HuH-7.5 (cell line): ENCODE results near the gene SUSD1.

ENCODE experiments used
- DNase-seq: peaks from one replicate; pipeline ENCODE4 v3.0.0; 2011; ENCODE audit warnings: low spot score

Gene SUSD1

DNA sequence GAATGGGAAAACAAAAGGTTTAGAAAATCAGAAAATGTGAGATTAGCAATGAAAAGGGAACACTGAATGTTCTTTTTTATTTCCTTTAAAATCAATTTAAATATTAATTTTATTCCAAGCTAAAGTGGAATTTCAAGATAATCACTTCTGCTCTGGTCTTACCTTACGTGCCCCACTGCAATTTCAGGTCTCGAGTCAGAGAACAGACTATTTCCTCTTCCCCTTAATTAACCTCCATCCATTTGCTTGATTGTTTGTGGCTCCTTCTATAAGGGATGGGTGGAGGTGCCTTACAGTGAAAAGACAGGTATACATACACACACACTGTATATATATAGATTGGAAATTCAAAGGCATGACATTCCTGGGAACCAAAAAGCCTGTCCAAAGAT lies 137.1 kb downstream of the SUSD1 start:
- no peak for DNase-seq

DNA sequence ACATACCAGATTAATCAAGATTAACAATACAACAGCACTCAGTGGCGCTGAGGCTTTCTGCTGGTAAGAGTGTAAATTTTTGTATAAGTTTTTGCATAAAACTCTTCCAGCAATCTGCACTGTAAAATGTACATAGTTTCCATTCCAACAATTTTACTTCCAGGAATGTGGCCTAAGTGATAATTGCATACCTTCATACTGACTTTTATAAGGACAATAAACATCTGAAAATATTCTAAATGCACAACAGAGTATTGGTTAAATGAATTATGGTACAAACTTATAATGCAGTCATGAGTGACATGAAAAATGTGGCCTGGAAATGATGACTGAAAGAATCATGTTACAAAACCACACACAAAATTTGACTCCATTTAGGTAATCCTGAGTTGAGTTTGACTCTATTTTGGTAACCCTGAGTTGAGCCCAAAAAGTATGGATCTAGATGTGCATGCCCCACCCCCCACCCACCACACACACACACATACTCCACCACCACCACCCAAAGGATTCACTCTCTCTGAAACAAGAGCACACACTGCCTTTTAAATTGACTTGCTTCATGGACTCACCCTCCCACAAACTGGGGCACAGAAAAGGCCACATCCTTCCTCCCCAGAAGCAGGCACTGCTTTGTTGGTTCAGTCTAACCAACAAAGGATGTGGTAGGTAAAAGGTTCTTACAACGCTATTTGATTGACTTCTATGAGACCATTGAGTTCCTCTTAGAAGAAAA lies 137.6 kb downstream of the SUSD1 start:
- DNase-seq, result no peak

DNA sequence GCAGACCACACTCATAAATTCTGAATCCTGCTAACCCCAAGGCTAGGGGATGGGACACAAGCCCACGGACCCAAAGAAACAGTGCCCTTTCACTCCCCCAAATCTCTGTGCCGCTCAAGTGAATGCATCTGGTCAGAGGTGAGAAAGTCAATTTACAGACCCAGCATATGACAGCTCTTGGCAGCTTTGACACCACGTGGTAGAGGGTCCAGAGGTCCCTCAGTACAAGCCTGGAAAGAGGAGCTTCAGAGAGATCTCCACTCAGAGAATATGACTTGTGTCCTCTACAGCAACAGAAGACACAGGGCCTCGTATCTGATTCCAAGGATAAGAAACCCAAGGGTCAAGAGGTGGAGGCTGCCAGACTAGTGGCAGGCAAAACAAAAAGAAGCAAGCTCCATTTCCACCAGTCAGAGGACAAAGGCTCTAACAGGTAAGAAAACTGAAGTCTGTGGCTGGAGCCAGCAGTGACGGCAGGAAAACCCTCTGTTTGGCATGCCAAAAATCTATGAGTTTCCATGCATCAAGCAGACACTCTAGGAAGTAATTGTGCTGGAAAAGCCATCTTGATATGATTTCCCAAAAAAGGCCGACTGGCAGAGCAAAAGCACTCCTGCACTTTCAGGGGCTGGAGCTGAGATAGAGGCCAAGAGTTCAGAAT lies 139.8 kb downstream of the SUSD1 start:
- DNase-seq, result no peak

DNA sequence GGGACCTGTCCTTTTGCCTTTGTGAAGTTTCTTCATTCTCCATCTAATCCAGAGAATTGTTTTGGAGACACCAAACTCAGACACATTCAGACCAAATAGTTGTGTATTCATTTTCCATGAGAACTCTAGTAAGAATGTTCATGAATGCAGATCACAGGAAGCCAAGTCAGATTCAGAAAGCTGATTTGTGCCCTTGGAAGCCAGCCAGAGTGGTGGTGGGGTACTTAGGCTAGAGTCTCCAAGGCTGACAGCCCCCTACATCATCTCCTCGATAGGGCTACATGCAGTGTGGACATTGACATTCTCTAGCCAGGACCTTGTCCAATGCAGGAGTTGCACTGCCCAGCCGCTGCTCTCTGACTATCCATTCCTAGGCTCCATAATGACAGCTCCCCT lies 140.9 kb downstream of the SUSD1 start:
- no peak for DNase-seq

DNA sequence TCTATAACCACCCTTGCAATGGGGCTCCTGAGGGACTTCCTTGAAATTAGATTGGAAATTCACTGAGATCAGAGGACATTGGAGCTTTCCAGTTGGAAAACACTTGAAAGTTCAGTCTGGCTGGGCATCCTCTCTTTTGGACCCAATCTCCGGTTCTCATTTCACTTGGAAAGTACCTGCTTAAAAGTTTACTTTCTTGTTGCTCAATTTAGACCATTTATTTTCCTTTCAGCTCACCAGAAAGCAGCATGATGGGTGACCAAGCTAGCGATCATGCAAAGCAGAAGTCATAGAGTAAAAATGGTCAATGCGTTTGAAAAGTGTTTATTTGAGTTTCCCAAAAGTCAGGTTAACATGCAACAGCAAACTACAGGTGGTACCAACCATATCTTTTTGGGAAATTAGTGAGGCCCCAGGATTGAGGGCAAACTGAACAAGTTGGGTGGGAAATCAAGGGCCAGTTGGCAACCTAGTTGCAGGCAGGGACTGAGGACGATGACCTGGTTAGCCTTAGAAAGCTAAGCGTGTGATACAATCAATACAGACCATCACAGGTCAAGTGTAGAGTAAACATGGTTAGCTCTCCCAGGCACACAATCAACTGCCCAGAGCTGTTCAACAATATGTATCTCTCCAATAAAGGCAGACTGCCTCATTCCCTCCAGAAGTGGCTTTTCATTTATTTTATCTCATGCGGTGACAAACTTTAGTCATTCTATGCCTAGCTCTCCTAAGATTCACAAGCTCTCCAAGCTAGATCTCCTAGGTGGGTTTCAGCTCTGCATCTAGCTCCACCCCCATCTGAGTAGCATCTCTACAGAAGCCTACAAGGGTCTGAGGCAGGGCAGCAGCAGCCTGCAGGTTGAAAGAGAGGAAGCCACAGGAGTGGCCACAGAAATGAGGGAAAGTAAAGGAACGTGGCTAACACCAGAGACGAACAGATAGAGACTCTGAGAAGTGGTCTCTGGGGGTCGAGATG lies 141.6 kb downstream of the SUSD1 start:
- DNase-seq, result peak; percentile 49

DNA sequence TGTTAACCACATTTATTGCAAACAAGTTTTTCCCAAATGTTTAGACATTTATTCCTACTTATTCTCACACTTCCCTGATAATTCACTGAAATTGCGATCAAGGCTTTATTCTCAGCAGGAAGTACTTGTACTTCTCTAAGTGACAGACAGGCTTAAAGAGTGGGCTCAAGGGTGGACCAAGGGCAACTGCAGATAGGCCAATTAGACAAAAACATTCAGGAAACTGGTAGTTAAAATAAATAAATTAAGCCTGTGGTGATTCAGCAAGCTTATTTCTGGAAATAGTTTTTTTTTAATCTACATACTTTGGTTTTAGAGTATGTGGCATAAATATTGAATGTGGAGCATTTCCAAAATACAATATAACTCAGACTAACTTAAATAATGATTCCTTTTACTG lies 142.4 kb downstream of the SUSD1 start:
- DNase-seq, result no peak

DNA sequence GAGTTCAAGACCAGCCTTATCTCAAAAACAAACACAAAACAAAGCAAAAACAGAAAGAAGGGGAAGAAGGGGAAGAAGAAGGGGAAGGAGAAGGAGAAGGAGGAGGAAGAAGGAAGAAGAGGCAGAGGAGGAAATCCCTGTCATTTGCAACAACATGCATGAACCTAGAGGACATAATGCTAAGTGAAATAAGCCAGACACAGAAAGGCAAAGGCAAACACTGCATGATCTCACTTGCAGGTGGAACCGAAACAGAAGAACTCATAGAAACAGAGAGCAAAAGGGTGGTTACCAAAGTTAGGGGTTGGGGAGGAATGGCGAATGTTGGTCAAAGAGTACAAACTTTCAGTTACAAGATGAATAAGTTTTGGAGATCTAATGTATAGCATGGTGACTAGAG lies 143.1 kb downstream of the SUSD1 start:
- no peak for DNase-seq

DNA sequence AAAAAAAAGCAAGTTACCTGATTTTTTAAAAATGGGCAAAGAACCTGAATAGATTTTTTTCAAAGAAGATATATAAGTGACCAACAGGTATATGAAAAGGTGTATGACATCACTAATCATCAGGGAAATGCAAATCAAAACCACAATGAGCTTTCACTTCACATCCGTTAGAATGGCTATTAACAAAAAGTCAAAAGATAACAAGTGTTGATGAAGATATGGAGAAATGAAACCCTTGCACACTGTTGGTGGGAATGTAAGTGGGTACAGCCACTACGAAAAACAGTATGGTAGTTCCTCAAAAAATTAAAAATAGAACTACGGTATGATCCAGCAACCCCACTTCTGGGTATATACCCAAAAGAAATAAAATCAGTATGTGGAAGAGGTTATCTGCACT lies 143.7 kb downstream of the SUSD1 start:
- DNase-seq, result no peak

DNA sequence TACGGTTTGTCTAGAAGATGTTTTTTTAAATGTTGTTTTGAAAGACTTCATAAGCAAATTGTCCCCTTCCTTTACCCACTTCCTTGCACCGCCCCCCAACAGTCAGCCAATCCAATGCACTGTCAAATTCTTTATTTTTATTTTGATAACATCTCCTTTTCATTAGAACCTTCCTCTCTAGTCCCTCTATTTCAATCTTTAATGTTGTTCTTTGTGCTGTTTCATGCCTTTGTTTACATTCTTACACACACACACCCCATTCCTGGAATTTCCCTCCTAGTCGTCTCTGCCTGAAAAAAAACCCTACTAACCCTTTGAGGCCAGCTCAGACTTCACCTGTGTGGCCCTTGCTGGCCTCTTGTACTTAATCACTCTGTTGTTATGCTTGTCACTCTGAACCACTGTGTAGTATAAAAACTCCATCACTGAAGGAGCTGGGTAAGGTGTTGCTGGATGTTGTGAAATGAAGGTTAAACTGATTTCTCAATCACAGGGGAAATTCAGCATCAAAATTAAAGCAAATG lies 145.1 kb downstream of the SUSD1 start:
- no peak for DNase-seq

DNA sequence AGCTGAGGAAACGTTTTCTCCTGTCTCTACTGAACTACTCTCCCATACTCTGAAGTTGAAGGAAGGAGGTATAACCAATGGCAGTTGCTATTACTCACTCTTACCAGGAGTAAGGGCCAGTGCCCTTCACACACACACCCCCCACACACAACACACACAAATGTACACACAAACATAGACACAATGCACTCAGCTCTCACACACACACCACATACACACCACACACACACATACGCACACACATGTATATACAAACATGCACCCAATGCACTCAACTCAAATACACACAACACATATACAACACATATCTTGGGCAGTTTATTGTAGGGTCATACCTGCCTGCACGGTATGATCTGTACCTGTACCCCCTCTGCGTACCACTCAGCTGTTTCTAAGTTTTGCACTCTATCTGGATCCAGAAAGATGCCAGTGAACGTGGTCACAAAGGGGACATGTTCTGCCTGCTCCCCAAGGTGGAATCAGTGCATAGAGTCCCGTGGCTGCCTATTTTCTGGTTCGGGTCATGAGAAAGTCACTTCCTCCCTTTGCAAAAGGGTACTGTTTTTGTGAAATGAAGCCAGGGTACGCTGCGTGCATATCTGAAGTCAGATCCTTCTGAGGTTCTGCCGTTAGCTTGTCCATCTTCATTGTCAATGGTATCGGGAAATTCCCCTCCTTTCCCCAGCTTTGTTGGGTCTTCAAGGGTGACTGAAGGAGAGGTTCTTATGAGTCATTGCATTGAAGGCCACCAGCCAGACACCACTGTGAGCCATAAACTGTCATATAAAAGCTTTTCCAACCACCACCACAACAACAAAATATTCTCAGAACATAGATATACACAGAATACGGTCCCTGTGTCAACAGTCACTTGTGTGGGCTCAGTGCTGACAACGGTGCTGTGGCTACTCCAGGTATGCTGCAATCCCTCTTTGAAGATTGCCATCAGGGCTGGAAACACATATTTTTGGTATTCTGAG lies 146.6 kb downstream of the SUSD1 start:
- no peak for DNase-seq

DNA sequence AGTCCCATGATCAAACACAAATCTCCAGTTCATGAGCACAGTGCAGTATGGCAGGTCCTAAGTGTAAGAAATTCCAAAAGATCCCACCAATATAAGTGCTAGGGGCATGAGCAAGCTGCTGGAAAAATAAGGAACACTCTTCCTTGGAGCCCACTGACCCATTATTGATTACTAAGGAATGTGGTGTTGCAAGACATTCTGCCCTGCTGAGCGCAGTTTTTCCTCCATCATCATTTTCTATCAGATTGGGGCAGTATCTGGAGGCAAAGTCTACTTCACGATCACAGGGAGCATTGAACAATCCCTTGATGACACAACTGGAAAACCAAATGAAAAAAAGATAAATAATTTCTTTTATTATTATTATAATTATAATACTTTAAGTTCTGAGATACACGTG lies 149.2 kb downstream of the SUSD1 start:
- DNase-seq, result no peak

DNA sequence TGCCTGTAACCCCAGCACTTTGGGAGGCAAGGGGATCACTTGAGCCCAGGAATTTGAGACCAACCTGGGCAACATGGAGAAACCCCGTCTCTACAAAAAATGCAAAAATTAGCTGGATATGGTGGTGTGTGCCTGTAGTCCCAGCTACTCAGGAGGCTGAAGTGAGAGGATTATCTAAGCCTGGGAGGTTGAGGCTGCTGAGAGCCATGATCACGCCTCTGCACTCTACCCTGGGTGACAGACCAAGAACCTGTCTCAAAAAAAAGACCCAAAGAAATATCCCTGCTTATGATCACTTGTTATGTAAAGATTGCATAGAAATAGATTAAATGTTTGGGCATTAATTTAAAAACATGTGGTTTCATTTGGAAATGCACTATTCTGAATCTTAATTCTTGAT lies 153.4 kb downstream of the SUSD1 start:
- DNase-seq, result no peak

DNA sequence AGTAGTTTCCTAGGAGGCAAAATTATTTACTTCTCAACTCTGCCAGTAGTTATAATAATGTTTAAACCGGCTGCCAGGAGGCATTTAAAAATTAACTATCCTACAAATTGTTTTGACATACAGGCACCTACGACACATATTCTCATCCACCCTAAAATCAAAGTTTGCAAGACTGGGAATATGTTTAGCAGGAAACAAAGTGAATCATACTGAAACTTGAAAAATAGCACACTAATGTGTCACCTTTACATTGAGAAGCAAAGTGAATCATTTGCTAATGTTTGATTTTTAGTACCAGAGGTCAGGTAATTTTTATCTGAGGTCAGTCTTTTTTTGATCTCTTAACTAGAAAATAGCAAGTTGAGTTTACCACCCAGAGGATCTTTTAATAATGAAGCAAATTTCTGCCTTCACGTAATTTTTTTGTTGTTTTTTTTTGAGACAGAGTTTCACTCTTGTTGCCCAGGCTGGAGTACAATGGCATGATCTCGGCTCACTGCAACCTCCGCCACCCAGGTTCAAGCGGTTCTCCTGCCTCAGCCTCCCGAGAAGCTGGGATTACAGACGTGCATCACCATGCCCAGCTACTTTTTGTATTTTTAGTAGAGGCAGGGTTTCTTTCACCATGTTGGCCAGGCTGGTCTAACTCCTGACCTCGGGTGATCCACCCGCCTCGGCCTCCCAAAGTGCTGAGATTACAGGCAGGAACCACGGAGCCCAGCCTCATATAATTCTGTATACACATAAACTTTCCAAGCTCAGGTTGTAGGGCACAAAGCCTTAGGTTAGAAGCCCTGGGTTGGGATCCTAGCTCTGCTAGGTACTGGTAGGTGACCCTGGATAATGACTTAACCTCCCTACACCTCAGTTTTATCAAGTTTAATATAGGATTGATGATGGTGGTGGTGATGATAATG lies 154.2 kb downstream of the SUSD1 start:
- no peak for DNase-seq

DNA sequence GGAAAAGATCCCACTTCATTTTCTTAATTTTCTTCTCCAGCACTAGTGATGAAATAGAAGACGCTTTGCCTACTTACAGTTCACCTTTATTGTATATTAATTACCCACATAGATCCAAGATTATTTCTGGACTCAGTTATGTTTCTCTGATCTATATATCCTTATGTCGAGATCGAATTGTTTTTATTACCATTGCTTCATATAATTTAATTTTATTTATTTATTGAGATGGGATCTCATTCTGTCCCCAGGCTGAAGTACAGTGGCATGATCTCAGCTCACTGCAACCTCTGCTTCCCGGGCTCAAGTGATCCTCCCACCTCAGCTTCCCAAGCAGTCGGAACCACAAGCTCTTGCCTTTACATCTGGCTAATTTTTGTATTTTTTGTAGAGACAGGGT lies 157.2 kb downstream of the SUSD1 start:
- DNase-seq, result no peak

DNA sequence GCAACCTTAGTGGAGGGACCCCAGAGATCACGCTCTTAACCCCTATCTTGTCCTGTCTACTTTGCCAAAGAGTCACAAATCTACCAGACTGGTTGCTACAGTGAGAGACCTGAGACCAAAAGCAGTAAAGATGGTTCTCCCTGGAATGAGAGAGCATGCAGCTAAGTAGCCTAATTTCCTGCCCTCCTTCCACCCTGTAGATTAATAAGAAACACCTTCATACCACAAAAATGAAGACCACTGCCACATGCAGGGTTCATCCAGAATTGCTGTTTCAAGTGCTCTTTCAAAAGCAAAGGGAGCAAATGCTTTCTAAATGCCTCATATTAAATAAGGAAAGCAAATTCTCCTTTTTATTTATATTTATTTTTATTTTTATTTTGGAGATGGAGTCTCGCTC lies 159.4 kb downstream of the SUSD1 start:
- DNase-seq, result no peak

DNA sequence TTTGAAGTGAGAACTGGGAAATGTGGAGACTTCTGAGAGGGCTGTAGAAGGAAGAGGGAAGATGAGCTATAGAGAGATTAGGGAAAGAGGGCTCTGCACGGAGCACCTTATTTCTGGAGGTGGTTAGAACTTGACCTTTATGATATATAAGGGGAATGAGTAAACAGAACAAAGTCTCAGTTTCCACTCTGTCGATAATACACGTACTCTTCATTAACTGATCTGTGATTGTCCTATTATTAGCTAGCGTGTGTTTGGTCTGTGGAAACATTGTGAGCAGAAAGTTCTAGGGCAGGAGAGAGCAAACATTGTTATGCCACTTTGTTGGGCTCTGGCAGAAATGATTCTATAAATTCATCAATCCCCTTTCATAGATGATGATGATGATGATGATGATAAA lies 159.9 kb downstream of the SUSD1 start:
- DNase-seq, result no peak

DNA sequence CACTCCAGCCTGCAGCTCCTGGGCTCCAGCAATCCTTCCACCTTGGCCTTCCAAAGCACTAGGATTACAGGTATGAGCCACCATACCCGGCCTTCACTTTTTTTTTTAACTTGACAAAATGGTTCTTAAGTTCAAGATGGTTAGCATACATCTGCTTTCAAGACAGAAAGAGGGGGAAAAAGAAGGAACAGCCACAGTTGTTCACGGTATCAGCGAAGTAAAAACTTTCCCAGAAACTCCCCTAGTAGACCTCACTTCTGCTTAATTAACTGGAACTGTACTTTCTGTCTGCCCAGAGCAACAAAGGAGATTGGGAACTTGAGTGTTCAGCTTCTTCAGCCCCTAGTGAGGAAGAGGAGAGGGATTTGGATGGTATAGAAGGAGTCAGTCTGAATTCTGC lies 161.8 kb downstream of the SUSD1 start:
- DNase-seq, result no peak

DNA sequence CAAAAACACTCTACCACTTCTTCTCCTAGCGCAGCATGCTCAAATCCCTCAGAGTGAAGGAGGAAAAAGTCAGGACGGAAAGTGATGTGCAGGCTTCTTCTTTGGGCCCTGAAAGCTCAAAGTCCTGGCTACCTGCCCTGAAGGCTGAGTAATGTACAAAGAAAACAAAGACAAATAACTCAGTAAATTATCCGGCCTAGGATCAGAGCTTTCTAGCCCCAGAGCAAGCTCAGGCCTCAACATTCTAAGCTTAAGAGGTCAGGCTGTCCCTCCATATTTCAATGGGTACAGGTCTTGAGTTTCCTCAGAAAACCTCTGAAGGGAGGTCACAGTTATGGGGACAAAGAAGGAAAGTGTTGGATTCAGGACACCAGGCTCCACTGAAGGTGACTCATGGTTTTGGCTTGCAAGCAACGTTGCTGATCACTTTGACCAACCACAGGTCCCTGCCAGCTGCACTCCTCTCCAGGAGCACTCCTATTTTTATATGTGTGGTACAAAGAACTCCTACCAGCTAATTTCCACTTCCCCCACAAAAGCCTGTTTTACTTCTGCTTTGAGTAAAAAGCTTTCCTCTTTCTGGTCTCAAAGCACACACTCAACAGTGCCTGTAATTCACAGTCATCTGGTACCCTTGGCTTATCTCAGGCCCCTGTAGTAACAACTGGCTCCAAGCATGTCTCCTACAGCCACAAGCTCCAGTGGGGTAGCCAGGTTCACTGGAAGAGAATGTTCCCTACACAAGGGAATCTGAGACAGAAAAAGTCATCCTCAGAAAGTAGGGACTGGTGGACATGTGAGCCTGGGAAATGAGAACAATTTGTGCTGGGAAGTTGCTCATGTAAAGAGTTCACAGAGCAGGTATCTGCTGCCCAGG lies 162.8 kb downstream of the SUSD1 start:
- peak; percentile 30 for DNase-seq

DNA sequence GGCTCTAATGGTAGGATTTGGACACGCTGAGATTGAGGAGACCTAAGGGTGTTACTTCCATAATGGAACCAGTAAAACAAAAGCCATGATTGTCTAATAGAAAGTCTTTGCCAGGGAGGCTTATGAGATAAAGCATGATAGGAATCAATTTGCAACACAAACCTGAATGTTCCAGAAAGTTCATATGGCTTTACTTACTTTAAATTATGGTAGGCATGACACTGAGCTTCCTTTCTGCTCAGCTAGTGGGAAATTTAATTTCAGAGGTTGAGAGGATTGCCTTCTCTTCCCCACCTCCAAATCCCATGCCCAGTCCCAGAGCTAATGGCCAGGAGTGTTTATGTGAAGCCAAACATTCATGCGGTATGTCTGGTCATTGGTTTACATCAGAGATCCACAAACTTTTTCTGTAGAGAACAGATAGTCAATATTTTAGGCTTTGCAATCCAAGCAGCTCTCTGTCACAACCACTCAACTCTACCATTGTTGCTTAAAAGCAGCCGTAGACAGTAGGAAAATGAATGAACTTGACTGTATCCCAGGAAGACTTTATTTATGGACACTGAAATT lies 164.0 kb downstream of the SUSD1 start:
- no peak for DNase-seq
